GM21737 (cell line): ENCODE measurements around the gene RNF11.

Source experiments
- ATAC-seq: cut with Tn5 transposase; IDR thresholded peaks from one replicate; pipeline ENCODE4 v1.9.1; 2021; ENCODE audit warnings: mild to moderate bottlenecking, moderate library complexity; ENCODE audit not compliant: unreplicated experiment

RNF11 gene

GRCh38 chr1:51311826-51312225, 75.8 kb downstream of the RNF11 start:
- no peak for ATAC-seq

- no peak for ATAC-seq
Observed at GRCh38 chr1:51312718-51313117, 76.6 kb downstream of the RNF11 start.

- no peak for ATAC-seq
Observed at GRCh38 chr1:51313268-51313852, 77.3 kb downstream of the RNF11 start.

GRCh38 chr1:51313961-51314777, 78.1 kb downstream of the RNF11 start:
- ATAC-seq, result no peak

DNA sequence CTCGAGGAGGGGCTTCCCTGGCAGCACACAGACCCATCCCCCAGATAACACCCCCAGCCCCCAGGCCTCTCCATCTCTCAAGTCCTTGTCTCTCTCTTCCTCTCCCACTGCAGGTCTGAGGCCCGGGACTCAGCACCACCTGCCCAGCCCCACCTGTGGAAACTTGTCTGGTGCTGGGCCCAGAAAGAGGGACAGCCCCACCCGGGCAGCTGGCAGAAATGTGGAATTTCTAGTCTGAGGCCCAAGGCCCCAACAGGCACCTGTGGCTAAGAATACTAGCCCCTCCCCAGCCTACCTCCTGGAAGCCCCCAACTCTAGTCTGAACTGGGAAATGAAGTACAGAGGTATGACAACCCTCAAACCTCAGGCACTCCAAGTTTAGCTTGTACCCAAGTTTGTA, 78.9 kb downstream of the RNF11 start:
- ATAC-seq, result no peak

- ATAC-seq, result no peak
Observed at GRCh38 chr1:51316113-51316845, 80.2 kb downstream of the RNF11 start.

GRCh38 chr1:51316846-51317120, 80.7 kb downstream of the RNF11 start:
- ATAC-seq, result no peak

DNA sequence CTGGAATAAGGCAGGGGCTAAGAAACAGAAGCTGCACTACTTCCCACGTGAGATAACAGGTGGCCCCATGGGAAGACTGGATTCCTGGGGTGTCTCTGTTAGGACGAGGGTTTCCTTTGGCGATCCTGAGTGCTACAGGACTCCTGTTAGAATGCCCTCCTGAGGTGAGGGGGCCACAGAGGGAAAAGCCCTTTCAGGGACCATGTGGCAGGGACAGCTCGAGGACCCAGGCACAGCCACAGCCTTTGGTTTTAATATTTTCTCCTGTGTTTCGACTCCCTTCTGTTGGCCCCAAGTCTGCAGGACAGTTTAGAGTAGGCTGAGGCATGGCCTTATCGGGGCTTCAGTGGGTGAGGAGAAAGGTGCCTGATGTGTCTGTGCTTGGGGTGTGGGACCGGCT, 81.7 kb downstream of the RNF11 start:
- no peak for ATAC-seq

- no peak for ATAC-seq
Observed at GRCh38 chr1:51320967-51321923, 85.2 kb downstream of the RNF11 start.

- ATAC-seq, result no peak
Observed at GRCh38 chr1:51321924-51322280, 85.8 kb downstream of the RNF11 start.

GRCh38 chr1:51322417-51323101, 86.5 kb downstream of the RNF11 start:
- no peak for ATAC-seq
